ENCODE measurements around the gene SLC39A1.

DNA sequence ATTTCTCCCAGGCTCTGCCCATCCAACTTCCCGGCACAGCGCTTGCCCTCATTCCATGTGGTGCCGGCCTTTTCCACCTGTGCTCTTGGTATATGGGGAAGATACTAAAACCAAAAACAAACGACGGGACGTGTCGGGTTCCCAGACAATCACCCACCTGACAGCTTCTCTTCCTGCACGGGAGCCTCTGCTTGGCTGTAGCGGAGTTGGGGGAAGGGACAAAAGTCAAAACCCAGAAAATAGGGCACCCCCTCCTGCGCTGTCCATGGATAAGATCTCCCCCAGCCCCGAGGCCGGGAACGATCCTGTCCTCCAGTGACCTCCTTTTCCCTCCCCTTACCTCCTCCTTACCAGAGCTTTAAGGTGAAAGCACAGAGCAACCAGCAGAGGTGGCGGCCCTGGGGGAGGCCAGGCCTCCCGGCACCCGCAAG lies 13.5 kb upstream of the SLC39A1 start:
- TF ChIP-seq SP2 (IDR thresholded peaks at IDR 0.05; ENCODE audit: extremely low read depth, low read depth, low read length, poor library complexity, severe bottlenecking) (no peak), ZNF175 (CRISPR knock-in tag; IDR thresholded peaks at IDR 0.05; ENCODE audit: low read depth) (0 out of 2 replicates have a peak, but pooled peaks have one; percentile 11), XRCC3 (IDR thresholded peaks at IDR 0.05) (no peak), JUNB (CRISPR knock-in tag; conservative IDR thresholded peaks at IDR 0.05) (no peak)
